Hepatocyte (in vitro differentiated cells): ENCODE results near the gene AAR2. TPM values are rescaled to one million over a fixed set of nuclear protein-coding genes. Genes with fewer than 3 reads are reported as not detected.

Experiments used
- DNase-seq: peaks from one replicate; pipeline ENCODE4 v3.0.0-alpha.2; 2016; ENCODE audit warnings: low spot score
- H2AFZ ChIP-seq: fragments of 200-600 bp; sonication (generic); 2 replicates; pipeline ENCODE4 v1.6.0; 2016; ENCODE audit warnings: antibody characterized with exemption, mild to moderate bottlenecking
- H3K27ac ChIP-seq: fragments of 200-600 bp; sonication (generic); 2 replicates; pipeline ENCODE4 v1.5.1; 2016; ENCODE audit warnings: mild to moderate bottlenecking
- H3K27me3 ChIP-seq: fragments of 200-600 bp; sonication (generic); 2 replicates; pipeline ENCODE4 v1.6.1; 2016
- H3K36me3 ChIP-seq: fragments of 200-600 bp; sonication (generic); replicated peaks from 2 replicates; pipeline ENCODE4 v1.5.1; 2016; ENCODE audit warnings: low read depth; ENCODE audit not compliant: insufficient read depth
- H3K4me1 ChIP-seq: fragments of 200-600 bp; sonication (generic); 2 replicates; pipeline ENCODE4 v1.5.1; 2016; ENCODE audit warnings: mild to moderate bottlenecking, moderate library complexity; ENCODE audit not compliant: insufficient read depth
- H3K4me2 ChIP-seq: fragments of 200-600 bp; sonication (generic); 2 replicates; pipeline ENCODE4 v1.6.0; 2016
- H3K4me3 ChIP-seq: fragments of 200-600 bp; sonication (generic); 2 replicates; pipeline ENCODE4 v1.5.1; 2016; ENCODE audit warnings: mild to moderate bottlenecking
- H3K79me2 ChIP-seq: fragments of 200-600 bp; sonication (generic); 2 replicates; pipeline ENCODE4 v1.6.0; 2017; ENCODE audit warnings: mild to moderate bottlenecking
- H3K9me2 ChIP-seq: fragments of 200-600 bp; sonication (generic); replicated peaks from 2 replicates; pipeline ENCODE4 v1.6.0; 2017; ENCODE audit warnings: mild to moderate bottlenecking; ENCODE audit not compliant: insufficient read depth
- H3K9me3 ChIP-seq: fragments of 200-600 bp; sonication (generic); 2 replicates; pipeline ENCODE4 v1.5.1; 2016; ENCODE audit warnings: low read depth, mild to moderate bottlenecking
- H4K20me1 ChIP-seq: fragments of 200-600 bp; sonication (generic); 2 replicates; pipeline ENCODE4 v1.6.0; 2016; ENCODE audit warnings: mild to moderate bottlenecking; ENCODE audit not compliant: insufficient read depth, poor library complexity, severe bottlenecking
- EZH2 ChIP-seq: fragments of 200-600 bp; sonication (generic); IDR thresholded peaks from 2 replicates; pipeline ENCODE4 v1.6.1; 2016; ENCODE audit warnings: antibody characterized with exemption, mild to moderate bottlenecking, borderline replicate concordance
- EZH2phosphoT487 ChIP-seq: fragments of 200-600 bp; sonication (generic); IDR thresholded peaks from one replicate; pipeline ENCODE4 v1.6.1; 2018; ENCODE audit warnings: antibody characterized with exemption, mild to moderate bottlenecking, low read depth, moderate library complexity; ENCODE audit not compliant: unreplicated experiment, severe bottlenecking
- WGBS: methylation state at CpG from one replicate; pipeline ENCODE4 v1.1.6; 2016; ENCODE audit warnings: low lambda C conversion rate; ENCODE audit errors: missing lambda C conversion rate; 5-methylcytosine and 5-hydroxymethylcytosine counted together
- polyA plus RNA-seq: library from polyadenylated mRNA; unstranded; fragments of >200 nt; fragmentation: Nextera tagmentation; extraction: Ambion mirVana; gene quantifications from 2 replicates; pipeline ENCODE4 v1.2.1, GENCODE V29; 2016
- total RNA-seq: library from RNA; depleted of rRNA; stranded (reverse); fragments of >200 nt; gene quantifications from 2 replicates; pipeline ENCODE4 v1.2.3, GENCODE V29; 2014
- TF ChIP-seq, protein P1 (sequence below): fragments of 200-600 bp; sonication (generic); IDR thresholded peaks from 2 replicates; pipeline ENCODE4 v1.5.1; 2016; ENCODE audit warnings: antibody characterized with exemption, mild to moderate bottlenecking; ENCODE audit not compliant: poor library complexity

The AAR2 gene
- total and polyA plus RNA-seq, 2 experiments from 2014 or later: 26.7 to 36.7 TPM

DNA sequence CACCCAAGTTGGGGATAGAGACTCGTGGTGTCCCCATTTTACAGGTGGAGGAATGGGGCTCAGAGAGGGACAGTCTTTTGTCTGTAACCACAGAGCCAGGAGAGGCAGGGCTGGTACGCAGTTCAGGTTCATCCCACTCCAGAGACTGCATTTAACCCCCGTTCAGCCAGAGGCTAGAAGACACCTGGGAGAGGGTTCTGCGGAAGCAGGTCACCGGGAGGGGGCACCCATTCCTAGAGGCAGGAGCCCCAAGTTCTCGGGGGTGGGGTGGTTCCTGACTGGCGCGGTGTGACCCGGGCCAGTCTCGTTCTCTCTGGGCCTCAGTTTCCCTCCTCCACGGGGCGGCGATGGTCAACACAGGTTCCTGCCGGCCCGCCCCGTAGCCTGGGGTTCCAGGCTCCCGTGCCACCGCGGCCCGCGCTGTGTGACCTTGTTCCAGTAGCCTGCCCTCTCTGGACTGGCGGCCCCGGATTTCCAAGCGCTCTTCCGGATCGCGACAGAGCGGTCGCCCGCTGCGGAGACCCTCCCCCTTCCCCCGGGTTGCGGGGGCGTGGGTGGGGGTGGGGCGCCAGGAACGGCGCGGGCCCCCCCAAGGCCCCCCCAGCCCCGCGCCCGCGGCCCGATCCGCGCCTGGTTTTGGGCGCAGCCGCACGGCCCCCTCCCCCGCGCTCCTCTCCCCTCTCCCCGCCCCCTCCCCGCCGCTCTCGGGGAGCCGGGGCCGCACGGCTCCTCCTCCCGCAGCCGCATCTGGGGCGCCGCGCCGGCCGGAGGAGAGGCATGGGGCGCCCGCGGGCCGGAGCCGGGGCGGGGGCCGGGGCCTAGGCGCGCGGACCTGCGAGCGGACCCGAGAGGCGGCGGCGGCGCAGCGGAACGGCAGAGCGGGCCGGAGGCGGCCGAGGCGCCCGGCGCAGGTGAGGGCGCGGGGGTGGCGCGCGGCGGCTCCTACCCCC, 69.6 kb downstream of the AAR2 start, which contains the start of gene DLGAP4:
TSS of gene DLGAP4 (plus strand) at position 738 of the 950 bp plus-strand sequence. CDS start 125,379 bp downstream, outside the sequence.
- TF ChIP-seq, protein P1, sequence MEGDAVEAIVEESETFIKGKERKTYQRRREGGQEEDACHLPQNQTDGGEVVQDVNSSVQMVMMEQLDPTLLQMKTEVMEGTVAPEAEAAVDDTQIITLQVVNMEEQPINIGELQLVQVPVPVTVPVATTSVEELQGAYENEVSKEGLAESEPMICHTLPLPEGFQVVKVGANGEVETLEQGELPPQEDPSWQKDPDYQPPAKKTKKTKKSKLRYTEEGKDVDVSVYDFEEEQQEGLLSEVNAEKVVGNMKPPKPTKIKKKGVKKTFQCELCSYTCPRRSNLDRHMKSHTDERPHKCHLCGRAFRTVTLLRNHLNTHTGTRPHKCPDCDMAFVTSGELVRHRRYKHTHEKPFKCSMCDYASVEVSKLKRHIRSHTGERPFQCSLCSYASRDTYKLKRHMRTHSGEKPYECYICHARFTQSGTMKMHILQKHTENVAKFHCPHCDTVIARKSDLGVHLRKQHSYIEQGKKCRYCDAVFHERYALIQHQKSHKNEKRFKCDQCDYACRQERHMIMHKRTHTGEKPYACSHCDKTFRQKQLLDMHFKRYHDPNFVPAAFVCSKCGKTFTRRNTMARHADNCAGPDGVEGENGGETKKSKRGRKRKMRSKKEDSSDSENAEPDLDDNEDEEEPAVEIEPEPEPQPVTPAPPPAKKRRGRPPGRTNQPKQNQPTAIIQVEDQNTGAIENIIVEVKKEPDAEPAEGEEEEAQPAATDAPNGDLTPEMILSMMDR: no peak
- TF ChIP-seq EZH2phosphoT487 (no peak), EZH2 (no peak)
- Histone ChIP-seq H3K79me2 (no peaks in the 10 kb centered on the region), H3K9me2 (no peaks in the 10 kb centered on the region), H2AFZ (no peak within 1 kb of the TSS), H3K9me3 (no peaks in the 10 kb centered on the region), H3K27me3 (peaks cover 92% of the 10 kb centered on the region), H3K4me1 (peaks cover 3% of the 10 kb centered on the region), H3K27ac (no peak within 1 kb of the TSS), H3K36me3 (no peaks in the 10 kb centered on the region), H3K4me3 (no peak within 1 kb of the TSS), H4K20me1 (no peaks in the 10 kb centered on the region), H3K4me2 (peak within 1 kb of the TSS; percentile 91)
- 6% methylated on average over 22 of the region's 96 CpGs for WGBS
- no peak for DNase-seq

Other genes starting within 250 kb of the AAR2 start
- gene EPB41L1, start 81.7 kb upstream of the AAR2 start, total RNA-seq: 32.6 and 36.4 TPM in 2 replicates
- 21.4 and 25.2 TPM in 2 replicates for gene EPB41L1, start 81.7 kb upstream of the AAR2 start, polyA plus RNA-seq
- gene DLGAP4, start 69.9 kb downstream of the AAR2 start, total RNA-seq: 13.8 and 16.5 TPM in 2 replicates
- gene DLGAP4, start 69.9 kb downstream of the AAR2 start, polyA plus RNA-seq: 39.4 and 48.6 TPM in 2 replicates